ENCODE results near the gene RAB34. TPM values are rescaled to one million over a fixed set of nuclear protein-coding genes. Genes with fewer than 3 reads are reported as not detected.
"Not testable (repeated sequence)": the region's sequence is repeated elsewhere in the genome, so short reads cannot be mapped to it uniquely, and the experiment has no call there.

RAB34 gene
- total and polyA plus RNA-seq, 4 donors = 107 to 303 (median 124) TPM

DNA sequence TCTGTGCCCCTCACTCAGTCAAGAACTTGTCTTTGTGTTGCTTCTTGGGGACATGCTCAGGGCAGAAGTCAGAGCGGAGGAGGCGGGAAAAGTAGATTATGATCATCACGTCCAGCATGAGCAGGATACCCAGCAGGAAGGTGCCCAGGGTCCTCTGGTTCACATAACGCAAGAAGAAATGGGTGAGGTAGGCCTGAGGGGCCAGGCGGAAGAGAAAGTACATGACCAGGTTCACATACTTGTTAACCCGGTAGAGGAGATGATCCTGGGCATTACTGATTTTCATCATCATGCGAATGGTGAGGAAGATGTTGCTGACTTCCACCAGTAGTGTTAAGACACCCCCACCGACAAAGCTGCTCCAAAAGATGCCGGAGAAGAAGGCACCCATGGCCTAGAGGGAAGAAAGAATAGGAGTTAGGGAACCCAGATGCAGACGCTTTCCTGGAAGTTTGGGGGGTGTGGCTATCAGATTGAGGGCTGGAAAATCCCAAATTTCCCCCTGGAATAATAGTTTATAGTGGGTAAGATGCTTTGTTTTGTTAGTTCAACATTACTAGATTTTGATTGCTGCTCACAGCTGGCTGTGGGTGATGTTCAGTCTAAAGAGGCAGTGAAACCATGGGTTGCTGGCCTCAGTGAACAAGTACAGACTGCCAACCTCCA, 7.0 kb upstream of the RAB34 start:
- Histone ChIP-seq H3K27me3 (ENCODE audit: control insufficient read depth in 1 of 2, insufficient read depth in 2 of 2, low read length in 1 of 2) (no peaks in the 10 kb centered on the region), H3K9me3 (ENCODE audit: control insufficient read depth, low read length) (no peaks in the 10 kb centered on the region), H3K36me3 (ENCODE audit: control insufficient read depth in 1 of 2, insufficient read depth in 2 of 2, low read length in 1 of 2) (peaks cover 0 to 6% of the 10 kb centered on the region in 2 donors), H3K27ac (ENCODE audit: low read depth in 1 of 2, low read length in 2 of 2) (no peak overlapping the region), H3K4me1 (ENCODE audit: control insufficient read depth in 1 of 2, insufficient read depth in 2 of 2, low read length in 2 of 2) (peaks cover 0 to 6% of the 10 kb centered on the region in 2 donors), H3K4me3 (ENCODE audit: low read length in 2 of 2) (no peak overlapping the region)
- WGBS, 2 donors = 78 to 80% methylated on average over 10 of the region's 10 CpGs
- ATAC-seq (ENCODE audit: low FRiP score) = no peak
- no peak for DNase-seq
- intact Hi-C loops (cut with DNase I) = no loop called here

DNA sequence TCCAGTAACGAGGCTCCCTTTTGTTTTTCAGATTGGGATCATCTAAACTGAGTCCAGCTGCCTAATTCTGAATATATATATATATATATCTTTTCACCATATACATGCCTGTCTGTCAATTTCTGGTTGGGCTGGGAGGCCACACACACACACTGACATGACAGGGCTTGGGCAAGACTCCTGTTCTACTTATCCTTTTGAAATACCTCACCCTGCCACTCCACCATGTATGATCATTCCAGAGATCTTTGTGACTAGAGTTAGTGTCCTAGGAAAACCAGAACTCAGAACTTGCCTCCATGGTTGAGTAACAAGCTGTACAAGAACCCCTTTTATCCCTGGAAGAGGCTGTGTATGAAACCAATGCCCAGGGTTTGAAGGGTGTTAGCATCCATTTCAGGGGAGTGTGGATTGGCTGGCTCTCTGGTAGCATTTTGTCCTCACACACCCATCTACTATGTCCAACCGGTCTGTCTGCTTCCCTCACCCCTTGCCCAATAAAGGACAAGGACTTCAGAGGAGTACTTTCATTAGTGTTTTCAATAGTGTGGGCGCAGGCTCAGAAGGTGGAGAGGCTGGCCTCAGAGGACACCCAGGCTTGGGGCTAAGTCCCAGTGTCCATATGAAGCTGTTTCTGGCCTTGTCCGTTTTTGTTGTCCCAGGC, 6.3 kb upstream of the RAB34 start:
- WGBS, 2 donors = 73 to 83% methylated on average over 4 of the region's 4 CpGs
- ATAC-seq (ENCODE audit: low FRiP score); intact Hi-C loops (cut with DNase I); H3K36me3 ChIP-seq (ENCODE audit: control insufficient read depth in 1 of 2, insufficient read depth in 2 of 2, low read length in 1 of 2); H3K4me3 ChIP-seq (ENCODE audit: low read length in 2 of 2); H3K4me1 ChIP-seq (ENCODE audit: control insufficient read depth in 1 of 2, insufficient read depth in 2 of 2, low read length in 2 of 2); H3K9me3 ChIP-seq (ENCODE audit: control insufficient read depth, low read length); H3K27ac ChIP-seq (ENCODE audit: low read depth in 1 of 2, low read length in 2 of 2); DNase-seq; H3K27me3 ChIP-seq (ENCODE audit: control insufficient read depth in 1 of 2, insufficient read depth in 2 of 2, low read length in 1 of 2): not testable (repeated sequence)

DNA sequence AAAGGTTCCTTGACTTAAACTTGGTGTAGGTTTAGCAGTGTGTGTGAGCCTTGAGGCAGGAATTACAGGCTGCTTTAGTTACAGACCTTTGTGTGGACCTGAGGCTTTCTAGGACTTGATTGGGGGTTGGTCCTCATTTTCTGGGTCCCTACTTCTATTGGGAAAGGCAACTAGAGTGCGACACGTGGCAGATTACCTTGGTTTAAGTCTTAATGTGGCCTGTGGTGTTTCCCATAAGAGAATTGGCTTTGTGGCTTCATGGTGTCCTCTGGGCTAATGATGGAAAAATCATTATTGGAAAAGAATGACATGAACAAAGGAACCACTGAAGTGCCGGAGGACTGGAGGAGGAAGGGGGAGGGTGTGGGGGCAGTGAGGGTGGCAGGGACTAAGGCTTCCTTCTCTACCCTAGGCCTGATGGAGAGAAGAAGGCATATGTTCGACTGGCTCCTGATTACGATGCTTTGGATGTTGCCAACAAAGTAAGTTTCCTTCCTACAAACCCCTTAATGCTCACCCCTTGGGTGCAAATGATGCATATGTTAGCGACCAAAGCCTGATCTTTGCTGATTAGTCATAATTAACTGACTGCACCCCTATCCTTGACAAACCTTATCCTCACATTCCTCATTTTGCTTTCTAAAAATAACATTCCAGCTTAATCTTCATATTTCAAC, 5.6 kb upstream of the RAB34 start:
- ATAC-seq (ENCODE audit: low FRiP score) (no peak), DNase-seq (no peak)
- Histone ChIP-seq H3K9me3 (ENCODE audit: control insufficient read depth, low read length) (no peaks in the 10 kb centered on the region), H3K27me3 (ENCODE audit: control insufficient read depth in 1 of 2, insufficient read depth in 2 of 2, low read length in 1 of 2) (no peaks in the 10 kb centered on the region), H3K4me3 (ENCODE audit: low read length in 2 of 2) (no peak overlapping the region), H3K36me3 (ENCODE audit: control insufficient read depth in 1 of 2, insufficient read depth in 2 of 2, low read length in 1 of 2) (peaks cover 0 to 6% of the 10 kb centered on the region in 2 donors), H3K27ac (ENCODE audit: low read depth in 1 of 2, low read length in 2 of 2) (no peak overlapping the region), H3K4me1 (ENCODE audit: control insufficient read depth in 1 of 2, insufficient read depth in 2 of 2, low read length in 2 of 2) (peaks cover 0 to 6% of the 10 kb centered on the region in 2 donors)
- intact Hi-C loops (cut with DNase I) = no loop called here
- WGBS, 2 donors = 74 to 76% methylated on average over 6 of the region's 6 CpGs

DNA sequence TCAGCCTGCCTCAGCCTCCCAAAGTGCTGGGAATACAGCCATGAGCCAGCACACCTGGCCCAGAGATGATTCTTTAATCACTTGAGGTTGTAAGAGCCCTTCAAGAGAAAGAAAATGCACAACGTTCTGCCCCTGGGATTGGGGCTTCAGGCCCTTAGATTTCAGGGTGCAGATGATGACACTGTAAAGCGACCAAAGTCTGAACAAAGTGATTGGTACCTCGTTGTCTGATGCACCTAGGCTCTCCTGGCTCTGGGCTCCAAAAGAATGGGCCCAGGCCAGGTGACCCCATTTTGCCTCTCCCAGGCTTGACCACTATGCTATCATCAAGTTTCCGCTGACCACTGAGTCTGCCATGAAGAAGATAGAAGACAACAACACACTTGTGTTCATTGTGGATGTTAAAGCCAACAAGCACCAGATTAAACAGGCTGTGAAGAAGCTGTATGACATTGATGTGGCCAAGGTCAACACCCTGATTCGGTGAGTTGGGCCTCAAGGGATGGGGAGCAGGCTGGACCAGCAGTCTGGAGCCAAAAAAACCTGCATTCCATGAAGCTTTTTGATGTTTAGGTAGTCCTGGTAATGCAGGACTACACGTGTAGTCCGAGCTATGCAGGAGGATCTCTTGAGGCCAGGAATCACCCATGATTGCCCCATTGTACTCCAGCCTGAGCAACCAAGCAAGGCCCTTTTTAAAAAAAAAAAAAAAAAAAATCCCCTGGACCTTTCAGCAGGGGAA, 4.9 kb upstream of the RAB34 start:
- Histone ChIP-seq H3K36me3 (ENCODE audit: control insufficient read depth in 1 of 2, insufficient read depth in 2 of 2, low read length in 1 of 2) (peaks cover 0 to 6% of the 10 kb centered on the region in 2 donors), H3K4me3 (ENCODE audit: low read length in 2 of 2) (no peak overlapping the region), H3K27ac (ENCODE audit: low read depth in 1 of 2, low read length in 2 of 2) (no peak overlapping the region), H3K27me3 (ENCODE audit: control insufficient read depth in 1 of 2, insufficient read depth in 2 of 2, low read length in 1 of 2) (no peaks in the 10 kb centered on the region), H3K9me3 (ENCODE audit: control insufficient read depth, low read length) (no peaks in the 10 kb centered on the region), H3K4me1 (ENCODE audit: control insufficient read depth in 1 of 2, insufficient read depth in 2 of 2, low read length in 2 of 2) (peaks cover 0 to 6% of the 10 kb centered on the region in 2 donors)
- 59 to 62% methylated on average over 7 of the region's 7 CpGs for WGBS, 2 donors
- ATAC-seq (ENCODE audit: low FRiP score) = no peak
- no peak for DNase-seq
- intact Hi-C loops (cut with DNase I) = no loop called here

DNA sequence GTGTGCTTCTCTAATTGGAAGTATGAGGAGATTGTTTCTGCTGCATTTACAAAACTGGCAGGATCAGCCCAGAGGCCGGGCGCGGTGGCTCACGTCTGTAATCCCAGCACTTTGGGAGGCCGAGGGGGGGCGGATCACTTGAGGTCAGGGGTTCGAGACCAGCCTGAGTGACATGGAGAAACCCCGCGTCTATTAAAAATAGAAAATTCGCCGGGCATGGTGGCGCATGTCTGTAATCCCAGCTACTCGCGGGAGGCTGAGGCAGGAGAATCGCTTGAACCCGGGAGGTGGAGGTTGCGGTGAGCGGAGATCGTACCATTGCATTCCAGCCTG, 3.3 kb upstream of the RAB34 start:
- H3K27me3 ChIP-seq (ENCODE audit: control insufficient read depth in 1 of 2, insufficient read depth in 2 of 2, low read length in 1 of 2); ATAC-seq (ENCODE audit: low FRiP score); H3K27ac ChIP-seq (ENCODE audit: low read depth in 1 of 2, low read length in 2 of 2); intact Hi-C loops (cut with DNase I); H3K9me3 ChIP-seq (ENCODE audit: control insufficient read depth, low read length); H3K4me1 ChIP-seq (ENCODE audit: control insufficient read depth in 1 of 2, insufficient read depth in 2 of 2, low read length in 2 of 2); H3K4me3 ChIP-seq (ENCODE audit: low read length in 2 of 2); DNase-seq; H3K36me3 ChIP-seq (ENCODE audit: control insufficient read depth in 1 of 2, insufficient read depth in 2 of 2, low read length in 1 of 2): not testable (repeated sequence)
- WGBS, 2 donors = 29 to 34% methylated on average over 19 of the region's 19 CpGs

DNA sequence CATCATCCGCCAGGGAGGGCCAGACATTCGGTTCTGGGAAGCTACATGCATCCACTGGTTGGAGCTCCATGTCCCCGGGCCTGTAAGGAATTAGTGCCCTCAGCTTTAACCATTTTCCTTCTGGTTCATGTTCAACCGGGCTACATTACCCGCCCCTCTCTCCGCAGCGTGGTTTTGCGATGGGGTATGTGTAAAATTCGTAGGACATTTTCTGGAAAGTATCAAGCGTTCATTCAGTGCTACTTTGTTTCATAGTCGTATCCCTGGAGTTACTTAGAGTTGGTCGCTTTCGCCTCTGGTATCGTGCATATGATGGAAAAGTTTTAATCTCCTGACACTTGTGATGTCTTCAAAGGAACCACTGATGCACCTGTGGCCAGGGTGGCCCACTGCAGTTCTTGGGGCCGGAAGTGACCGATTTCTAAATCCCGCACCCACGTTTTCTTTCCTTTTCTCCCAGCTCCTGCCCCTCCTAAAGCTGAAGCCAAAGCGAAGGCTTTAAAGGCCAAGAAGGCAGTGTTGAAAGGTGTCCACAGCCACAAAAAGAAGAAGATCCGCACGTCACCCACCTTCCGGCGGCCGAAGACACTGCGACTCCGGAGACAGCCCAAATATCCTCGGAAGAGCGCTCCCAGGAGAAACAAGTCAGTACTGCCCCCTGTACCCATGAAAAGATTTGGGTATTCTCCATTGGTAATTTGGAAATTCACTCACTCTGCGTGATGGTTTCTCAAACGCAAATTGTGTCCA, 2.8 kb upstream of the RAB34 start:
- ATAC-seq (ENCODE audit: low FRiP score) (no peak), DNase-seq (no peak)
- Histone ChIP-seq H3K36me3 (ENCODE audit: control insufficient read depth in 1 of 2, insufficient read depth in 2 of 2, low read length in 1 of 2) (peaks cover 0 to 6% of the 10 kb centered on the region in 2 donors), H3K27ac (ENCODE audit: low read depth in 1 of 2, low read length in 2 of 2) (no peak overlapping the region), H3K9me3 (ENCODE audit: control insufficient read depth, low read length) (no peaks in the 10 kb centered on the region), H3K27me3 (ENCODE audit: control insufficient read depth in 1 of 2, insufficient read depth in 2 of 2, low read length in 1 of 2) (no peaks in the 10 kb centered on the region), H3K4me1 (ENCODE audit: control insufficient read depth in 1 of 2, insufficient read depth in 2 of 2, low read length in 2 of 2) (peaks cover 0 to 6% of the 10 kb centered on the region in 2 donors), H3K4me3 (ENCODE audit: low read length in 2 of 2) (peak overlapping the region; percentile 52 to 58)
- WGBS, 2 donors = 2 to 3% methylated on average over 28 to 30 of the region's 30 CpGs
- intact Hi-C loops (cut with DNase I) = no loop called here

DNA sequence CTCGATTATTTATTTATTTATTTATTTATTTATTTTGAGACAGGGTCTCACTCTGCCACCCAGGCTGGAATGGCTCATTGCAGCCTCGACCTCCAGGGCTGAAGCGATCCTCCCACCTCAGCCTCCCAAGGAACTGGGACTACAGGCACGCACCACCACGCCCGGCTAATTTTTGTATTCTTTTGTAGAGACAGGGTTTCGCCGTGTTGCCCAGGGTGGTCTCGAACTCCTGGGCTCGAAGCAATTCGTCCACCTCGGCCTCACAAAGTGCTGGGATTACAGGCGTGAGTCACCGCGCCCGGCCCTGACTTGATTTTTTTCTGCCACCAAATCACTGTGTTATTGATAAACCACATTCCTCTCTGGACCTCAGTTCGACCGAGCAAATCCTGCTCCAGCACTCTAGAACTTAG, 1.4 kb upstream of the RAB34 start:
- H3K27ac ChIP-seq (ENCODE audit: low read depth in 1 of 2, low read length in 2 of 2) = peak overlapping the region; percentile 61 to 64
- H3K4me1 ChIP-seq (ENCODE audit: control insufficient read depth in 1 of 2, insufficient read depth in 2 of 2, low read length in 2 of 2) = peaks cover 0 to 6% of the 10 kb centered on the region in 2 donors
- ATAC-seq (ENCODE audit: low FRiP score) (no peak), DNase-seq (no peak)
- H3K36me3 ChIP-seq (ENCODE audit: control insufficient read depth in 1 of 2, insufficient read depth in 2 of 2, low read length in 1 of 2) = peaks cover 0 to 7% of the 10 kb centered on the region in 2 donors
- WGBS, 2 donors = 18 to 20% methylated on average over 18 of the region's 18 CpGs
- intact Hi-C loops (cut with DNase I) = no loop called here
- H3K9me3 ChIP-seq (ENCODE audit: control insufficient read depth, low read length) = no peaks in the 10 kb centered on the region
- H3K4me3 ChIP-seq (ENCODE audit: low read length in 2 of 2) = peak overlapping the region in 1 of 2 donors; percentile 18
- no peaks in the 10 kb centered on the region for H3K27me3 ChIP-seq (ENCODE audit: control insufficient read depth in 1 of 2, insufficient read depth in 2 of 2, low read length in 1 of 2)

All from aorta (tissue), 5 donors.